H9 (cell line): ENCODE results near the gene DCX. TPM values are rescaled to one million over a fixed set of nuclear protein-coding genes. Genes with fewer than 3 reads are reported as not detected.

ENCODE experiments used
- DNase-seq: peaks from one replicate; pipeline ENCODE4 v3.0.0-alpha.2; 2017
- H2AFZ ChIP-seq: one replicate; pipeline ENCODE4 v1.6.1; 2013; ENCODE audit warnings: mild to moderate bottlenecking, low read length, control low read depth, moderate library complexity
- H2AK5ac ChIP-seq: 2 replicates; pipeline ENCODE4 v1.6.1; 2013; ENCODE audit warnings: low read length, control low read depth, mixed read lengths; ENCODE audit not compliant: insufficient read length
- H2BK120ac ChIP-seq: one replicate; pipeline ENCODE4 v1.6.1; 2013; ENCODE audit warnings: low read depth, mild to moderate bottlenecking, low read length, control low read depth, inconsistent platforms; ENCODE audit not compliant: poor library complexity, severe bottlenecking
- H2BK12ac ChIP-seq: 2 replicates; pipeline ENCODE4 v1.6.1; 2013; ENCODE audit warnings: low read length, control low read depth, mixed read lengths, low read depth; ENCODE audit not compliant: insufficient read length
- H2BK15ac ChIP-seq: 2 replicates; pipeline ENCODE4 v1.6.1; 2013; ENCODE audit warnings: low read depth, low read length, control low read depth
- H2BK20ac ChIP-seq: one replicate; pipeline ENCODE4 v1.6.1; 2013; ENCODE audit warnings: low read depth, mild to moderate bottlenecking, low read length, control low read depth, inconsistent platforms; ENCODE audit not compliant: poor library complexity, severe bottlenecking
- H2BK5ac ChIP-seq: 2 replicates; pipeline ENCODE4 v1.6.1; 2013; ENCODE audit warnings: low read length, control low read depth, mixed read lengths; ENCODE audit not compliant: insufficient read length
- H3K14ac ChIP-seq: 2 replicates; pipeline ENCODE4 v1.6.1; 2013; ENCODE audit warnings: low read length, control low read depth; ENCODE audit not compliant: insufficient read depth
- H3K18ac ChIP-seq: 2 replicates; pipeline ENCODE4 v1.6.1; 2013; ENCODE audit warnings: low read depth, mild to moderate bottlenecking, mixed read lengths, low read length, control low read depth; ENCODE audit not compliant: insufficient read length
- H3K23ac ChIP-seq: 2 replicates; pipeline ENCODE4 v1.6.1; 2013; ENCODE audit warnings: low read length, control low read depth, mixed read lengths, low read depth; ENCODE audit not compliant: insufficient read length
- H3K23me2 ChIP-seq: 2 replicates; pipeline ENCODE4 v1.6.1; 2013; ENCODE audit warnings: low read depth, mild to moderate bottlenecking, mixed read lengths, low read length, control low read depth; ENCODE audit not compliant: insufficient read length, poor library complexity, severe bottlenecking
- H3K27ac ChIP-seq: 2 replicates; pipeline ENCODE4 v1.5.1; 2013; ENCODE audit warnings: low read length, control low read depth, mixed read lengths, low read depth; ENCODE audit not compliant: insufficient read length
- H3K27me3 ChIP-seq: 2 replicates; pipeline ENCODE4 v1.6.1; 2013; ENCODE audit warnings: low read length, control low read depth, inconsistent platforms; ENCODE audit not compliant: insufficient read depth
- H3K4ac ChIP-seq: 2 replicates; pipeline ENCODE4 v1.6.1; 2013; ENCODE audit warnings: low read depth, mild to moderate bottlenecking, control low read depth, inconsistent platforms, low read length, moderate library complexity
- H3K4me1 ChIP-seq: 2 replicates; pipeline ENCODE4 v1.6.1; 2013; ENCODE audit warnings: low read length, control low read depth, inconsistent platforms; ENCODE audit not compliant: insufficient read depth
- H3K4me2 ChIP-seq: 2 replicates; pipeline ENCODE4 v1.6.1; 2013; ENCODE audit warnings: low read length, control low read depth, mixed read lengths; ENCODE audit not compliant: insufficient read length, insufficient read depth
- H3K56ac ChIP-seq: 2 replicates; pipeline ENCODE4 v1.6.1; 2013; ENCODE audit warnings: low read depth, mild to moderate bottlenecking, mixed read lengths, low read length, control low read depth; ENCODE audit not compliant: insufficient read length
- H3K79me1 ChIP-seq: 2 replicates; pipeline ENCODE4 v1.6.1; 2013; ENCODE audit warnings: low read depth, mild to moderate bottlenecking, moderate library complexity, low read length, control low read depth, inconsistent platforms; ENCODE audit not compliant: insufficient read depth, poor library complexity, severe bottlenecking
- H3K79me2 ChIP-seq: 2 replicates; pipeline ENCODE4 v1.6.1; 2013; ENCODE audit warnings: low read length, control low read depth, inconsistent platforms; ENCODE audit not compliant: insufficient read depth
- H3K9ac ChIP-seq: 2 replicates; pipeline ENCODE4 v1.6.1; 2013; ENCODE audit warnings: low read length, control low read depth, mixed read lengths; ENCODE audit not compliant: insufficient read length; ENCODE audit errors: extremely low read depth
- H3K9me3 ChIP-seq: one replicate; pipeline ENCODE4 v1.6.1; 2013; ENCODE audit warnings: low read depth, low read length, inconsistent platforms; ENCODE audit not compliant: control insufficient read depth
- H3T11ph ChIP-seq: one replicate; pipeline ENCODE4 v1.6.1; 2013; ENCODE audit warnings: mild to moderate bottlenecking, low read length, control low read depth, inconsistent platforms
- H4K20me1 ChIP-seq: one replicate; pipeline ENCODE4 v1.6.1; 2013; ENCODE audit not compliant: control insufficient read depth, insufficient read length, insufficient read depth
- H4K5ac ChIP-seq: 2 replicates; pipeline ENCODE4 v1.6.1; 2013; ENCODE audit warnings: low read depth, mild to moderate bottlenecking, mixed read lengths, low read length, control low read depth; ENCODE audit not compliant: insufficient read length
- H4K8ac ChIP-seq: replicated peaks from 2 replicates; pipeline ENCODE4 v1.6.1; 2013; ENCODE audit warnings: low read length, control low read depth, mixed read lengths, low read depth; ENCODE audit not compliant: insufficient read length
- H4K91ac ChIP-seq: 2 replicates; pipeline ENCODE4 v1.6.1; 2013; ENCODE audit warnings: low read depth, mild to moderate bottlenecking, moderate library complexity, mixed read lengths, low read length, control low read depth; ENCODE audit not compliant: insufficient read length
- H3K27ac Mint-ChIP-seq, 3 experiments: 2 replicates in 2 of 3; 3 replicates in 1 of 3; pipeline ENCODE4 v1.8.0; 2020 to 2021; ENCODE audit warnings: mixed read lengths in 3 of 3, mild to moderate bottlenecking in 1 of 3, moderate library complexity in 1 of 3
- H3K27me3 Mint-ChIP-seq: 2 replicates; pipeline ENCODE4 v1.8.0; 2021; ENCODE audit warnings: low read depth, mild to moderate bottlenecking, moderate library complexity, mixed read lengths
- H3K36me3 Mint-ChIP-seq, 3 experiments: 2 replicates in 2 of 3; 3 replicates in 1 of 3; pipeline ENCODE4 v1.8.0; 2020 to 2021; ENCODE audit warnings: low read depth in 3 of 3, mixed read lengths in 3 of 3; ENCODE audit not compliant: insufficient read depth in 1 of 3
- H3K4me1 Mint-ChIP-seq, 2 experiments: 2 replicates each; pipeline ENCODE4 v1.8.0; 2020; ENCODE audit warnings: mixed read lengths in 2 of 2
- H3K4me3 Mint-ChIP-seq, 2 experiments: 2 replicates in 1 of 2; 3 replicates in 1 of 2; pipeline ENCODE4 v1.8.0; 2020 to 2021; ENCODE audit warnings: mild to moderate bottlenecking in 2 of 2, mixed read lengths in 2 of 2, moderate library complexity in 1 of 2
- H3K9me3 Mint-ChIP-seq, 2 experiments: 2 replicates in 1 of 2; 3 replicates in 1 of 2; pipeline ENCODE4 v1.8.0; 2020; ENCODE audit warnings: mild to moderate bottlenecking in 2 of 2, mixed read lengths in 2 of 2, moderate library complexity in 1 of 2
- CTCF ChIP-seq: fragments of 200-600 bp; sonication (generic); conservative IDR thresholded peaks from 3 replicates; pipeline ENCODE4 v1.8.0; 2021; ENCODE audit warnings: antibody characterized with exemption, mild to moderate bottlenecking
- WGBS: extraction: QIAGEN DNeasy Blood & Tissue Kit; methylation state at CpG from one replicate; pipeline ENCODE4 v1.1.7; 2013; ENCODE audit warnings: missing lambda C conversion rate, low lambda C conversion rate, mixed read lengths; ENCODE audit not compliant: insufficient read length; ENCODE audit errors: extremely low coverage; 5-methylcytosine and 5-hydroxymethylcytosine counted together
- total RNA-seq: library from RNA; stranded (reverse); gene quantifications from 2 replicates; pipeline ENCODE4 v1.2.1, GENCODE V29; 2021

The DCX gene
- total RNA-seq, 1 experiment from 2014 or later = 2.0 TPM

- H2BK5ac ChIP-seq = no peak overlapping the region
- Mint-ChIP-seq H3K36me3 (no peaks in the 10 kb centered on the region), H3K9me3 (no peaks in the 10 kb centered on the region), H3K4me3 (no peak overlapping the region), H3K4me1 (peaks cover 5 to 11% of the 10 kb centered on the region in 2 experiments; a peak in 2 of 4 replicates), H3K27ac (no peak overlapping the region), H3K27me3 (no peaks in the 10 kb centered on the region)
- H3K4me2 ChIP-seq = no peak overlapping the region
- no peak overlapping the region for H3K18ac ChIP-seq
- no peaks in the 10 kb centered on the region for H4K20me1 ChIP-seq
- no CpG with 5 or more reads among the region's 3 CpGs for WGBS
- H2AFZ ChIP-seq = no peak overlapping the region
- H3K27me3 ChIP-seq = no peaks in the 10 kb centered on the region
- H4K91ac ChIP-seq = no peak overlapping the region
- H3K14ac ChIP-seq = no peak overlapping the region
- H2BK12ac ChIP-seq = no peak overlapping the region
- no peak overlapping the region for H4K8ac ChIP-seq
- no peak overlapping the region for H3K27ac ChIP-seq
- H3K9ac ChIP-seq = no peak overlapping the region
- H3K23ac ChIP-seq = no peak overlapping the region
- H2BK15ac ChIP-seq = no peak overlapping the region
- H3K4ac ChIP-seq = no peak overlapping the region
- peaks cover 2% of the 10 kb centered on the region; the same call in 1 of the 2 replicates for H3K4me1 ChIP-seq
- H3K56ac ChIP-seq = no peak overlapping the region
- no peaks in the 10 kb centered on the region for H3K79me2 ChIP-seq
- no peak overlapping the region for H2AK5ac ChIP-seq
- DNase-seq = no peak
- no peak overlapping the region for H3T11ph ChIP-seq
- no peak for TF ChIP-seq CTCF
- H3K9me3 ChIP-seq = no peaks in the 10 kb centered on the region
- H3K23me2 ChIP-seq = no peaks in the 10 kb centered on the region
- no peaks in the 10 kb centered on the region for H3K79me1 ChIP-seq
- no peak overlapping the region for H2BK20ac ChIP-seq
- no peak overlapping the region for H4K5ac ChIP-seq
- peak overlapping the region; percentile 48 for H2BK120ac ChIP-seq
Observed at GRCh38 chrX:111260451-111260850, 151.5 kb downstream of the DCX start.
